ENCODE data around the gene GOLGA8J.
"Not testable (repeated sequence)": the region's sequence is repeated elsewhere in the genome, so short reads cannot be mapped to it uniquely, and the experiment has no call there.

Gene GOLGA8J

DNA sequence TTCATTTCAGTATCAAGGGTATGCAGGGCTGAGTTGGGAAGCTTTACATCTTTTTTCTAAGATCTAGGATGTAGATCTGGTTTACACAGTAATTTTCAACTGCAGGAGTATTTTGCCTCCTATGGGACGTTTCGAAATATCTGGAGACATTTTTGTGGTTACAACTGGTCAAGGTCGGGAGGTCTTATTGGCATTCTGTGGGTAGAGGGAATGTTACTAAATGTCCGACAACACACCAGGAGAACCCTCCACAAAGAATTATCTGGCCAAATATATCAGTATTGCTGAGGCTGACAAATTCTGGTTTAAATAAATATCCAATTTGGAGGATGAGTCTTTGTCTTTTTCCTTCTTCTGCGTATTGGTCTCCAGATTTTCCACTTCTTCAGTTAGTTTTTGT lies 1.9 kb upstream of the GOLGA8J start:
- DNase-seq (ENCODE audit: low read depth in 2 of 2) = not testable (repeated sequence)

DNA sequence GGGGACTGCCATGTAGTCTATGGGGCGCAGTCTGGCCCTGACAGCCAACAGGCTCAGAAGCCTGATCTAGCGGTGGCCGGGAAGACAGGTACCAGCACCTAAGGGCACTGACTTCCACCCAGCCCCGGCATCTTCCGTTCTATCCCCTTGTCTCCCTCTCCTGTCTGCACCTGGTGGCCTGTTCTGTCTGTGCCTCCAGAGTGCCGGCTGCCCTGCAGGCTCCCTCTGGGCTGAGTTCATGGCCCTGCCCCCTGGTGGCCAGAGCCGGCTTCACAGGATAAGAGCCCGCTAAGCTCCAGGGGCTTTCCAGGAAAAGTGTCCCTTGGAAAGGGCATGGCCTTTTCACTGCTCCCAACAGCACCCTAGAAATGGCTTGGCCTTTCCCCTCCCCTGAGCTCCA lies 15.1 kb downstream of the GOLGA8J start:
- not testable (repeated sequence) for DNase-seq (ENCODE audit: low read depth in 2 of 2)

- not testable (repeated sequence) for DNase-seq (ENCODE audit: low read depth in 2 of 2)
These were observed 20.1 kb downstream of the GOLGA8J start for GRCh38 chr15:30102890-30103289.

- DNase-seq (ENCODE audit: low read depth in 2 of 2) = not testable (repeated sequence)
These were observed 21.3 kb downstream of the GOLGA8J start for GRCh38 chr15:30103941-30104507.

DNA sequence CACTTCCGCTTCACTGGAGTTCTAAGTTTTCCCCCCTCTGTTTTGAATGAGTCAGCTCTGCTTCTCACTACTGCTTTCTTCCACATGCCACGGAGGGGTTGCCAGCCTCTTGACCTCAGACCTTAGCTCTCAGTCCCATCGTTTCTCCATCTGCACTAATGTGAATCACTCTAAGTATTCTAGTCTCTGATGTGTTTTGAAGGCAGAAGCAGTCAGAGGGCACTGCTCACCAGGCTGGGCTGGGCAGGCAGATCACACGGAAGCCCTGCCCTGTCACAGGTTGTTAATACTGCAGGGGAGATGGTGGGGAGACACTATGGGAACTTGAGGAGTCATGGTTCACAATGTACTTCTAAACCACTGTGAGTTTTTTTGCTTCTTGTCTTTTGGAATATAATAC lies 27.8 kb downstream of the GOLGA8J start:
- DNase-seq (ENCODE audit: low read depth in 2 of 2) = not testable (repeated sequence)

DNA sequence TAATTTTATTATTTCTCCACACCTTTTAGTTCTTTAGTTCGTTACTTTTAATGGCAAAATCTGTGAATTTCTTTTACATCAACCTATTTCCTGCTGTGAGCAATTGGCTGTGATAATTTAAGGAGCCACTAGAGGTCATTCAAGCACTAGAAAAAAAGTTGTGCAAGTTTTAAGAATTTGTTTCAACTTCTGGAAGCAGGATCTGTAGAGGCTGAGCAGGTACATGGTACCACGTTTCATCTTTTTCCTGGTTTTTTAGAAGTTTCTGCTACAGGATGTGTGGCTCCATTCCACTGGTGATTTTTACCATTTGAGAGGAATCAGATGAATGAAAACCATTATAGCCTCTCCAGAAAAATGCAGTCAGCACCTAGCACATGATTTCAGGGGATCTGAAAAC lies 47.3 kb downstream of the GOLGA8J start:
- DNase-seq (ENCODE audit: low read depth in 2 of 2) = not testable (repeated sequence)

GRCh38 chr15:30134751-30135150 lies 52.0 kb downstream of the GOLGA8J start, which contains the start of gene GOLGA8T:
TSS of gene GOLGA8T (plus strand) at chr15:30135051. CDS start at chr15:30135149, 98 bp downstream.
- not testable (repeated sequence) for DNase-seq (ENCODE audit: low read depth in 2 of 2)
